Right lung (tissue), 5 donors: ENCODE results near the gene REXO4. TPM values are rescaled to one million over a fixed set of nuclear protein-coding genes. Genes with fewer than 3 reads are reported as not detected.

Experiments
- DNase-seq, 2 donors: peaks; one replicate each; pipeline ENCODE4 v3.0.0-alpha.2; 2013
- polyA plus RNA-seq, 5 donors: library from polyadenylated mRNA; unstranded; fragments of 120-200 nt; gene quantifications; one replicate each; pipeline versions ENCODE4 v1.2.1 to v1.2.3, GENCODE V29; 2013; ENCODE audit warnings: inconsistent platforms in 1 of 5, low replicate concordance in 1 of 5; ENCODE audit not compliant: insufficient read length in 5 of 5, insufficient read depth in 1 of 5

Gene REXO4
- polyA plus RNA-seq, 5 donors = 23.0 to 31.4 (median 29.3) TPM

DNA sequence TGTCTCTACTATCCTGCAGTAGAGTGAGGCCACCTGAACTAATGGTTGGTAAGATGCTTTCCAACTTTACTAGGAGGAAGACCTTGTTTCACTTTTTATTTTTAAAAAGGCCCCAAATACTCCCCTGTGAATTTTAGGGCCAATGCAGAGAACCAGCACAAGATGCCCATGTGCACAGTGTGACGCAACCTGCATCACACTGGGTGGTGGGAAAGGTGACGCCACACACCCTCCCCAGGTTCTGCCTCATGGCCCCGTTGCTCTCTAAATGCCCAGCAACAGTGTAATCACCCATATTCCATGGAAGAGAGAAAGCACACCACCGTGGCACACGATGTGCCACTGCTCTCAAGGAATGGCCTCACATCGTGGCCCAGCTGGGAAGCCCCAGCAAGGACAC lies 48.4 kb downstream of the REXO4 start:
- DNase-seq = no peak

DNA sequence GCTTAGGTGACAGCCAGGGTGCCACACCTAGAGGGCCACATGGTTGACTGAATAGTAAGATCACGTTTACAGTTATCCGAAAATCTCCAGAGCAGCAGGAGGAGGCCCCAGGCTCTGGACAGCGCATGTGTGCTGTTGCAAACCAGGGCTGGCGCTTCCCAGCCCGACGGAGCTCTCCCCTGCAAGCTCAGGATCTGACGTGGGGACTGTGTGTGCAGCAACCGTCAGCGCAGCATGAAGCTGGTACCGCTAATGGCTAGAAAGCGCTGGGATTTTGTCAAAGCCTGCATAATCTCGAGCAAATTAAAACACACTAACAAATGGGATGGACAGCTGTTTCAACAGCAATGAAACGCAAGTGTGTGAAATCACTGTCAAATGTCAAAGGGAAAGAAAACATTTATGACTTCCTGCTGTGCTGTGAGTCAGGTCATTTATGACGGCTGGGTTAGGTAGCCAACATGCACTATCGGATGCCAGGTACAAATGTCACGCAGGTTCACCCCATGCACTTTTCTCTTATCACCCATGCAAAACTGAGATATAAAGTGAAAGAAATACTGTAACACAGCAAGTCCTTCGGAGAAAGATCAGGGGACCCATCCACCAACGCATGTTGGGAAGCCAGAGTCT lies 49.4 kb downstream of the REXO4 start:
- no peak for DNase-seq

DNA sequence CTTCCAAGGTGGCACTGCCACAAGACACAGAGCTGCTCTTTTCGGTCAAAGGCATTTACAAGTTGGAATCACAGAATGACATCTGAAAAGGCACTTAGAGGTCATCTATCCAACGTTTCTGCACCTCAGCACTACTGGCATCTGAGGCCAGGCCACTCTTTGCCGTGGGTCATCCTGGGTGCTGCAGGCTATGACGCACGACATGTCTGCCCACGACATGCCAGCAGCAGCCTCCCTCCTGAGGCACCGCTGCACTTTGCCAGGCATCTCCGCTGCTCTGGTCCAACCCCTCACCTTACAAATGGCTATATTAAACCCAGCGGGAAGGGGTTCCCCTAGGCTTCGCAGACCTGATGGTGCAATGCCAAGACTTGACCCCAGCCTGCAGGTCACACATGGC lies 50.0 kb downstream of the REXO4 start:
- DNase-seq = no peak

DNA sequence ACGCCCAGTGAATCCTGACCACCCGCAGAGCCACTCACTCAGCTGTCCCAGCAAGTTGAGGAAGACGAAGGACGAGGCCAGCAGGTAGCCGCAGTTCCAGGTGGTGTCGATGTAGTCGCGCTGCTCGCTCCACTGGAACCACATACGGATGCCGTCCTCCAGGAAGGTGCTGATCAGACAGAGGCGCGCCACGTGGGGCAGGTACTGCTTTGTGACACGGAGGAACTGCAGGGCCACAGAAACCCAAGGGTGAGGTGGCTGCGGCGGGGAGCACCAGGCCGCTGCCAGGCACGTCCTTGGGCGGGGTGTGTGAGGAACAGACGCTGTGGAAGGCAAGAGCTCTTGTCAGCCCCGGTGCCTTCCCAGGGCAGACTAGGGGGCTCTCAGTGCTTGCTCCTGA lies 50.6 kb downstream of the REXO4 start:
- no peak for DNase-seq

DNA sequence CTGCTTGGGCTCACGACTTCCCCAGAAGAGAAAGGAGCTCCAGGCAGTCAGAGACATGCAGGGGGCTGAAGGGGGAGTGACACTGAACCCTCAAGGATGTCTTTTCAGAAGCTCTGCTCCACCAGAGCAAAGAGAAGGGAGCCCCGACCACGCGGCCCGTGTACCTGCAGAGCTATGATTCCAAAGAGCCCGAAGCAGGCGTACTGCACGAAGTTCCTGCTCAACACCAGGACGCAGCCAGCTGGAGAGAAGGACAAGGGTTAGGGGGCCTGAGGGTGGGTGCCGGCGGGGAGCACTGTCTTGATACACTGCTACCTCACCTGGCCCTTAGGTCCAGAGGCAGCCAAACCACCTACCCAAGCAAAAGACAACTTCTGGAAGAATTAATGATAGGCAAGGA lies 51.4 kb downstream of the REXO4 start:
- DNase-seq = no peak

DNA sequence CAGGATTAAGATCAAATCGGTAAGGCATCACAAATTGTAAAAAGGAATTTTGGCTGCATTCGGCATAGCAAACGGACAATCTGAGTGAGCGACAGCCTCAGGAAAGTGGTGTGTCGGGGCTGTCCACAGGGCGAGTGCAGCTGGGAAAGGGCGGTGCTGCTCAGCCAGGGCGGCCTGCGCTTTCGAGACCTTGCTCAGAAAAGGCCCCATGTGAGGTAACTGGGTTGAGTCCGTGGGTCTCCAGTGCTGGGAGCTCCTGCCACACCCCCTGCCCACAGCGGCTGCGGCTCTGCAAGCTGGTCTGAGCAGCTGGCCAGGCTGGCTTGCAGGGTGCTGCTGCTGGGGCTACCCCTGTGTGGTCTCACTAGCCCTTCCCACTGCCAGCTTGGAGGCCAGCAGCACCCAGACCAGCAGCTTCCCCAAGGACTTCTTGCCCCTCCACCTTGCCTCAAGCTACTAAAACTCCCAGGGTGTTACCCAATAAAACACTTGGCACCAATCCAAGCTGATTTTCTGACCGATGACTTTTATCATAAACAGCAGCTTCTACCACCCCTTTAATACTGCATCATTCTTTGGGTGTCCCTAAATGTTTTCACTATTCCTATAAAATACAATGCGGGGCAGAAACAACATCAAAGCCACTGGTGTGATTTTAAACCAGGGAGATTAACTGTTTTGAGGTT lies 55.3 kb downstream of the REXO4 start:
- DNase-seq = no peak

DNA sequence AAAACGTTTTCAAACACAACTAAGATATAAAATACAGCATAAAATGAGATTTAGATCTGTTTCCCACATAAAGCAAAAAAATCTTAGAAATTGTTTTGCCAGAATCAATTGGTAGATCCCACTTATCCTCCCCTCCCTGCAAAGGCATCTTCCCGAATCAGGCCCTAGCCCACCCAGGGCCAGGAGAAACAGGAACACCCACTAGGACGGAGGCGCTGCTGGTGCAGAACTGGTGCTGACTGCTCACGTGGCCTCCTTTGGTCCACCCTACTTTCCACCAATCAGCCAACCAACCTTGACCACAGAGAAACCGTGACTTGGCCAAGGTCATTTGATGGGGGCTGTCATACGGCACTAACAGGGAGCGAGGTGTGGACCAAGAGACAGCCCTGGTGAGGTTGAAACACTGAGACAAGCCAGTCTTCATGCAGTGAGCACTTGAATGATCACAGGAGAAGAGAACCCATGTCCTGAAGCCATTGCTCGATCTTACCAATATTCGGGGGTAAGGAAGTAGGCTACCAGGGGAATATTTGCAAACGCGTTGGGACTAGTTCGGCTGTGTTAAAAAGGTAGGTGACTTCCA lies 56.2 kb downstream of the REXO4 start:
- DNase-seq = no peak

DNA sequence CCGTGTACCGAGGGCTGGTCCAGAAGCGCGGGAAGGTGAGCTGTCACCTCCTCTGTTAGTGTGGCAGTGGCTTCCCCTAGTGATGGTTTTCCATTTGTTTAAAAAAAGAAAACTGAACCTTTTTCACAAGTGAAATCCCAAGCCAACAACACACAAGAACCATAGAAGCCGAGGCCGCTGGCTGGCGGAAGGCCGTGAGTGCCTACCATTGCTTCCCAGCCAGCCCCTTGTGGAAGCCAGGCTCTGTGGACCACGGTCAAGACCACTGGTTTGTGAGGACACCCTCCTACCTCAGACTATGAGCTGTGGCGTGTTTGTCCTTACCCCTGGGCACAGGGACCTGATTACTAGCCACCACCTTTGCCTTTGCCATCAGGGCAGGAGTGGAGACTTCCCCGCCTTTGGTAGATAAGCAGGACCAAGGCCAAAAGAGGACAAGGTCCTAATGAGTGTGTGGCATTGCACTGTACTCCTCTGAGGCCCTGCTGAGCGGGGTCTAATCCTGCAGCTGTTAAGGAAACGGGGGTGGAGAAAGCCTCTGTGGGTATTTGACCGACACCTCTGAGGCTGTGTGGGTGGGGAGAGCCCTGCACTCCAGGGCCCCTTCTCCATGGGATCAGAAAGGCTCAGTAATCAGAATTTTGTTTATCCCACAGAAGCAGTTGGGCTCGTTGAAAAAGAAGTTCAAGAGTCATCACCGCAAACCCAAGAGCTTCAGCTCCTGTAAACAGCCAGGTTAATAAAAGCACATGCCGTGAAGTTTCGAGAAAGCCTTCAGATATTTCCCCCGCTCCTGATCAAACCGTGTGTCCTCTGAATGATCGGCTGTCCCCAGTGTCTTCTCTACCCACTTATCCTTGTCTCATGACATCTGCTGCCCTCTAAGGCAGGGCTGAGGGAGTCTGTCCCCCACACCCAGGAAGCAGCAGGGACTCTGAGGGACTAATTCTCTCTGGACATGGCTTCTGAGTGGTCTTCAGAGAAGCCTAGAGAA lies 57.1 kb downstream of the REXO4 start:
- DNase-seq = no peak

DNA sequence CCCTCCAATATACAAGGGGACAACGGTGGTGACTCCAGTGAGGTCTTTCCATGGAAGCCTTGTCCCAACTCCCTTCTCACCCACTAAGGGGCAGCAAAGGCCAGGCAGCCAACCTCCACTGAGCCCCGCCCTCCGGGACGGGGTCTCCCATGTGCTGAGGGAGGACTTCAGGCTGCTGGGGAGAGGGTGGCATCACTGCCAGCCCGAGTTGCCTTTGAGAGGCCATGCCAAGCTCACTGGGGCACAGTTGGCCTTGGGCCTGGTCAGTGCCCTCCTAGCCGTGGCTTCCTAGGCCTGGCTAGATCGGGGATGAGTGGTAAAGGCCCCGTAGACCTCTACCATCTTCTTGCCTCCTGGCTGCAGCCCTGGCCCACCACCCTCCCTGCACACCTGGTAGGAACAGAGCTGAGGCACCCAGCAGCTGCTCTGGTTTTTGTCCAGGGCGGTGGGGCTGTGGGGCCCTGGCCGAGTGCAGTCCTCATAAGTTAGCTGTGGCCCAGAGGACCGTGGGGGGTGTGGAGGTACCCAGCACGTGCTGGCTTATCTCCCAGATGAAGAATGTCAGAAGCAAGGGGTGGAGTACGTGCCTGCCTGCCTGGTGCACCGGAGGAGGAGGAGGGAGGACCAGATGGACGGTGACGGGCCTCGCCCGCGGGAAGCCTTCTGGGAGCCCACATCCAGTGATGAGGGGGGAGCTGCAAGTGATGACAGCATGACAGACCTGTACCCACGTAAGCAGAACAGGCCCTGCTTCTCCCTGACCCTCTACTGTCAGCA lies 58.2 kb downstream of the REXO4 start:
- no peak for DNase-seq

DNA sequence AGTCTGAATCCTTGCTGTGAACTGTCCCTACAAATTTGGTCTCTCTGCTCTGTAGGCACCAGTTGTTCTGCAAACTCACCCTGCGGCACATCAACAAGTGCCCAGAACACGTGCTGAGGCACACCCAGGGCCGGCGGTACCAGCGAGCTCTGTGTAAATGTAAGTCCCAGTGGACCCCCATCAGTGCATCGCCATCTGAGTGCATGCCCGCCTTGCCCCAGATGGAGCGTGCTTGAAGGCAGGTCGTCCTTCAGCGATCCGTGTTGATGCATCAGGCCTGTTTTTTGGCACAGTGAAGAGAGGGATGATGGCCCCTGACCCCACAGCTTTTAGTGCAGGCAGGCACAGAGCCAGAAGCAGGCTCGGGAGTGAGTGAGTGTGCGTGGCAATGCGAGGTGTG lies 60.2 kb downstream of the REXO4 start:
- DNase-seq = no peak

DNA sequence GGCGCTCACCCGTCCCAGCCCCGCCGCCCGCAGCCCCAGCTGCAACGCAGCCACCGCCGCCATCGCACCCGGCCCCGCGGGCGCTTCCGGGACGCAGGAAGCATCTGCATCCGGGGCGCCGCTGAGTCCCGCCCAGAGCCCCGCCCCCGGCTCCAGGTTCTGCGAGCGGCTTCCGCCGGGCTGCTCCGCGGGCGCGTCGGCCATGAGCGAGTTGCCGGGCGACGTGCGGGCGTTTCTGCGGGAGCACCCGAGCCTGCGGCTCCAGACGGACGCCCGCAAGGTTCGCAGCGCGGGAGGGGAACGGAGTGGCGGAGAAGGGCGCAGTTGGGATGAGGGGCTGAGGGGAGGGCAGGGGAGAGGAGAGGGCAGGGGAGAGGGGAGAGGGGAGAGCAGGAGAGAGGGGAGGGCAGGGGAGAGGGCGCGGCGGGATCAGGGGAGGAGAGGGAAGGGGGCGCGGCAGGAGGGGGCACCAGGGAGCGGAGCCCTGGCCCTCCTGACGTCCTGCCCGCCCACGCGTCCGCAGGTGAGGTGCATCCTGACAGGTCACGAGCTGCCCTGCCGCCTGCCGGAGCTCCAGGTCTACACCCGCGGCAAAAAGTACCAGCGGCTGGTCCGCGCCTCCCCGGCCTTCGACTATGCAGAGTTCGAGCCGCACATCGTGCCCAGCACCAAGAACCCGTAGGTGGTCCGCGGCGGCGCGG lies 61.3 kb downstream of the REXO4 start, which contains the start of the genes SURF1 and SURF2:
Gene SURF1 (minus strand): TSS at position 97 of the 701 bp plus-strand sequence. CDS start 34 bp downstream, at position 63.
Gene SURF2 (plus strand): TSS at position 160 of the 701 bp plus-strand sequence. CDS start 43 bp downstream, at position 203.
- peak; percentile 69 to 79 for DNase-seq

Other genes starting within 250 kb of the REXO4 start
- not detected for gene OBP2B, start 208.8 kb downstream of the REXO4 start, polyA plus RNA-seq
- gene ABO, start 142.8 kb downstream of the REXO4 start, polyA plus RNA-seq = 1 to 10 TPM; 3.9 to 7.2 (median 5.1) TPM
- 10 to 100 TPM; 20.7 to 33.5 (median 27.1) TPM for gene SURF6, start 81.8 kb downstream of the REXO4 start, polyA plus RNA-seq
- gene MED22, start 69.9 kb downstream of the REXO4 start, polyA plus RNA-seq = 10 to 100 TPM; 20.0 to 29.5 (median 25.4) TPM
- gene RPL7A, start 69.8 kb downstream of the REXO4 start, polyA plus RNA-seq = 1,000 to 10,000 TPM; 2,763 to 3,382 (median 3,157) TPM
- gene SURF1, start 61.5 kb downstream of the REXO4 start, polyA plus RNA-seq = 10 to 100 TPM; 25.8 to 35.0 (median 32.3) TPM
- gene SURF2, start 61.5 kb downstream of the REXO4 start, polyA plus RNA-seq = 10 to 100 TPM; 14.8 to 24.5 (median 15.6) TPM
- 100 to 1,000 TPM; 103 to 152 (median 120) TPM for gene SURF4, start 42.0 kb downstream of the REXO4 start, polyA plus RNA-seq
- 1 to 10 TPM; 2.6 to 4.9 (median 3.5) TPM for gene STKLD1, start 41.6 kb downstream of the REXO4 start, polyA plus RNA-seq
- gene ADAMTS13, start 4.4 kb upstream of the REXO4 start, polyA plus RNA-seq = 10 to 100 TPM in 1 of 5 donors, 1 to 10 TPM in 4; 5.3 to 10.3 (median 8.5) TPM
- 10 to 100 TPM; 14.0 to 35.6 (median 22.3) TPM for gene CACFD1, start 42.0 kb upstream of the REXO4 start, polyA plus RNA-seq
- 1 to 10 TPM; 1.8 to 5.9 (median 2.8) TPM for gene SLC2A6, start 61.1 kb upstream of the REXO4 start, polyA plus RNA-seq
- gene MYMK, start 106.9 kb upstream of the REXO4 start, polyA plus RNA-seq = 1 to 10 TPM in 1 of 5 donors, under 1 TPM in 2, not detected in 2; 0.31 to 3.5 (median 0.37) TPM
- gene ADAMTSL2, start 116.7 kb upstream of the REXO4 start, polyA plus RNA-seq = 10 to 100 TPM in 2 of 5 donors, 1 to 10 TPM in 3; 6.3 to 20.3 (median 9.3) TPM
- 1 to 10 TPM in 4 of 5 donors, under 1 TPM in 1; 0.86 to 3.0 (median 2.2) TPM for gene FAM163B, start 191.4 kb upstream of the REXO4 start, polyA plus RNA-seq
- 1 to 10 TPM; 1.1 to 2.2 (median 1.5) TPM for gene DBH, start 218.4 kb upstream of the REXO4 start, polyA plus RNA-seq